Fibroblast of villous mesenchyme (primary cell): Measurements from ENCODE around the gene PDZRN3. TPM values are rescaled to one million over a fixed set of nuclear protein-coding genes. Genes with fewer than 3 reads are reported as not detected.

Experiments used
- DNase-seq: peaks from one replicate; pipeline ENCODE4 v3.0.0-alpha.2; 2010; ENCODE audit warnings: low read depth
- H3K4me3 ChIP-seq: 2 replicates; pipeline ENCODE4 v1.5.1; 2011; ENCODE audit warnings: low read depth, mild to moderate bottlenecking, low read length
- total RNA-seq: library from RNA; depleted of rRNA; stranded (reverse); fragments of >200 nt; gene quantifications from 2 replicates; pipeline ENCODE4 v1.2.3, GENCODE V29; 2012
- TF ChIP-seq, protein P1 (sequence below): IDR thresholded peaks from 2 replicates; pipeline ENCODE4 v1.5.1; 2012; ENCODE audit warnings: low read depth, mild to moderate bottlenecking, low read length; ENCODE audit not compliant: insufficient read depth

PDZRN3 gene
- total RNA-seq, 1 donor = 33.7 TPM

DNA sequence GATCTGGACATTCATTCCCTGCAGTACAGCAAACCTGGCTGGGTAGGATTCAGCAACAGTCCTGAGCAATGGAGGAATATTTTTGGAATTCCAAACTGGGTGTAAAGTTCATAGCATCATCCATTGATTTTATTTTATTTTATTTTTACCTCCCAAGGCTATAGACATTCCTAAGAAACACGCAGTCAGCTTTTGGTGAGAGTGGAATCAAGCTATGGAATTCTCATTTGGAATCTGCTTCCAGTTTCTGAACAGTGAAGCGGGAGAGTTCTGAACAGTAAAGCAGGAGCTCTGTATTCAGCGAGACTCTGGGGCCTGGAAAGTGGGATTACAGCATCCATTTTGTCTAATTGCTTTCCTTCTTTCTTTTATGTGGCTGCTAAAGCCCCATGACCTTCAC, 1.4 kb upstream of the PDZRN3 start:
- H3K4me3 ChIP-seq = no peak overlapping the region
- no peak for DNase-seq
- TF ChIP-seq, protein P1, sequence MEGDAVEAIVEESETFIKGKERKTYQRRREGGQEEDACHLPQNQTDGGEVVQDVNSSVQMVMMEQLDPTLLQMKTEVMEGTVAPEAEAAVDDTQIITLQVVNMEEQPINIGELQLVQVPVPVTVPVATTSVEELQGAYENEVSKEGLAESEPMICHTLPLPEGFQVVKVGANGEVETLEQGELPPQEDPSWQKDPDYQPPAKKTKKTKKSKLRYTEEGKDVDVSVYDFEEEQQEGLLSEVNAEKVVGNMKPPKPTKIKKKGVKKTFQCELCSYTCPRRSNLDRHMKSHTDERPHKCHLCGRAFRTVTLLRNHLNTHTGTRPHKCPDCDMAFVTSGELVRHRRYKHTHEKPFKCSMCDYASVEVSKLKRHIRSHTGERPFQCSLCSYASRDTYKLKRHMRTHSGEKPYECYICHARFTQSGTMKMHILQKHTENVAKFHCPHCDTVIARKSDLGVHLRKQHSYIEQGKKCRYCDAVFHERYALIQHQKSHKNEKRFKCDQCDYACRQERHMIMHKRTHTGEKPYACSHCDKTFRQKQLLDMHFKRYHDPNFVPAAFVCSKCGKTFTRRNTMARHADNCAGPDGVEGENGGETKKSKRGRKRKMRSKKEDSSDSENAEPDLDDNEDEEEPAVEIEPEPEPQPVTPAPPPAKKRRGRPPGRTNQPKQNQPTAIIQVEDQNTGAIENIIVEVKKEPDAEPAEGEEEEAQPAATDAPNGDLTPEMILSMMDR = no peak

DNA sequence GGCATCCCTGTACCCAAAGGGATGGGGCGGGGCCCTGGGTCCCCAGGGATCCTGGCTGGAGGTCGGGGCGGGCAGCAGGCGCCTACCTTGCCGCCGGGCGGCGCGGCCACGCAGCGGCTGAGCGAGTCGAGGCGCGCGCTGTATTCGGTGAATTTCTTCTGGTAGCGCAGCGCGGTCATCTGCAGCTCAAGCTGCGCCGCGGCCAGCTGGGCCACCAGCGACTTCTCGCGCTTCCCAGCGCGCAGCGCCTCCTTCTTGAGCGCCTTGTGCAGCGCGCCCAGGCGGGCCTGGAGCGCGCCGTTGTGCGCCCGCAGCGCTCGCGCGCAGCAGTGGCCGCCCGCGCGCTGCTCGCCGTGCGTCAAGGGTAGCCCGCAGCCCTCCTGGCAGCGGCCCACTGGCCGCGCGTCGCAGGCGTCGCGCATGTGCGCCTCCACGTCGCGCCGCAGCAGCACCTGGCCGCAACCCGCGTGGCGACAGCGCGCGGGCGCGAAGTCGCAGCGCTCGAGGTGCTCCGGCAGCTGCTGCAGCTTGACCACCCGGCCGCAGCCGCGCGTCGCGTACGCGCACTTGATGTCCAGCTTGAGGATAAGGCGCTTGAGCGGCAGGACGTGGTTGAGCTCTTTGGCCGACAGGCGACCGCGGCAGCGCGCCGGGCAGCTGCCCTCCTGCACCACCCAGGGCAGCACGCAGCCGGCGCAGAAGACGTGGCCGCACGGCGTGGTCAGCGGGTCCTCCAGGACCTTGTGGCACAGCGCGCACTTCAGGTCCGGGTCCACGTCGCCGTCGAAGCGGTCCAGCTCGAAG, 522 bp downstream of the PDZRN3 start:
- peak; percentile 59 for DNase-seq
- peak overlapping the region; percentile 63 for H3K4me3 ChIP-seq
- TF ChIP-seq, protein P1 = no peak

DNA sequence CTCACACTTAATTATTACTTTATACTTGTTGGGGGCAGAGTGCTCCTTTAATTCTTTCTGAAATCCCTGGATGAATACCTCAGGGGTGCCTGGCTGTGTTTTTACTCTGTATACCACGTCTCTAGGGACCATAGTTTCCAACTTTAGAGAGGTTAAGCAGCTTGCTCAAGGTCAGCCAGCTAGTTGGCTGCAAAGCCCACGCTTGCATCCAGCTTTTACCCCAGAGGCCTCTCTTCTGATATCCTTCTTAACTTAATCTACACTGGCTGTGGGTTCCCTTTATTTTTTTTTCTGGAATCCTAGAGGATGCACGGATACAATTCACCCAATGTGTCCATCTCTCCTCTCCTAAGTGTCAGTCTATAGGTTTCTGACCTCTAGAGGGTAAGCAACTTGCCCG, 1.4 kb downstream of the PDZRN3 start:
- peak overlapping the region; percentile 63 for H3K4me3 ChIP-seq
- DNase-seq = no peak
- TF ChIP-seq, protein P1 = no peak

DNA sequence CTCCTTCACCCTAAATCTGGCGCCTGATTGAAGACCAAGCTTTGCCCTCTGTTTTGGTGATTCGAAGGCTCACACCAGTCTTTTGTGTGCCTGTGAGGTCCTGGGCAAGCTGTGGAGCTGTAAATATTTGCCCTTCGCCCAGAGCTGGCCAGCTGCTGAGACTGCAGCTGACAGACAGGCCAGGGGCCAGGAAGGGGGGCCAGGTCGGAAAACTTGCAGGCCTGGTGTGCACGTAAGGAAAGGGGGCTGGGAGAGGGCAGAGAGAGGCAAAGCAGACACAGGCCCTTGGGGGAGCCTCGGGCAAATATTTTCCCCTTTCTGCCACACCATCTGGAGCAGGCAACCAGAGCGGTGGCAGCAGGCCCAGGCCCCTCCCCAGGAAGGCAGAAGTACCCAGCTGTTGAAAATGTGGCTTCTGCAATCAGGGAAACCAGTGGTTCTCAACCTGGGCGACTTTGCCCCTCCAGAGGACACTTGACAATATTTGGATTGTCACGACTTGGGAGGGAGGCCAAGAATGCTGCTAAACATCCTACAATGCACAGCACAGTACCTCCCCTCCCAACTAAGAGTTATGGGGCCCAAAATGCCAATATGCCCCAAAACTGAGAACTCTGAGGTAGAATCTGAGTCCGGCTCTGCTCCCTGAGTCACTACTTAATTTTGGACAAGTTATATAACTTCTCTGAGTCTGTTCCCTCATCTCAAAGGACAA, 2.5 kb downstream of the PDZRN3 start:
- DNase-seq = peak; percentile 68
- H3K4me3 ChIP-seq = peak overlapping the region; percentile 63
- TF ChIP-seq, protein P1 = no peak

DNA sequence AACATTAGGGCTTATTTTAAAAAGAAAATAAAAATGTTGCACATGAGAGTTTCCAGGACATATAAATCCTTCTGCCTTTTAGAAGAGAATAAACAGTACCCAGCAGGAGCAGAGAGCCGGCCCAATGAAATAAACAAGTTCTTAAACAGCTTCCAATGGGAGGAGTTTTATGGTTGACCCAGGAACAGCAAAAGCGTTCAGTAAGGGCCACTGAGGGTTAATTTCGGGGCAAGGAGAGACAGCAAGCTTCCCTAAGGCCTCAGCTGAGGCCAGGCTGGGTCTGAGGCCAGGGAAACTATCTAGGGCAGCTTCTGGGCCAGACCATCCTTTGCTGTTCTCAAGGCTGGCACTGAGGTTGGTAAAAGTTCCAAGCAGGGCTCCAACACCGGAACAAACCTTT, 3.4 kb downstream of the PDZRN3 start:
- TF ChIP-seq, protein P1 = no peak
- DNase-seq = peak; percentile 76
- peak overlapping the region; percentile 63 for H3K4me3 ChIP-seq

DNA sequence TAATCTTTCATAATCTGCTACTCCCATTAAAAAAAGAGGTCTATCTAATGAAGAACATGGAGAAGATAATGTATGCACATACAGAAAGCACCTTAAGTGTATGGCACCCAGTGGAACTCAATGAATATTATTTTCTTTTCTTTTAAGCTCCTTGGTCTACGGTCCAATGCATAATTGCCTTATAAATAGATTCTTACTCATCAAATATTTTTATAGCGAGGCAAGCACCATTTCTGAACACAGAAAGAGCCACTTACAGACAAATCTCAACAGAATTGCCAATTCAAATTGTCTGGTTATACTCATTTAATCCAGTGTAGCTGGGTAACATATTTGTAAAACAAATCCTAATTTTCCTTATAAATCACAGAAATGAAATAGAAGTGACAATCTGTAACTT, 6.3 kb downstream of the PDZRN3 start:
- TF ChIP-seq, protein P1 = no peak
- no peak overlapping the region for H3K4me3 ChIP-seq
- DNase-seq = no peak

DNA sequence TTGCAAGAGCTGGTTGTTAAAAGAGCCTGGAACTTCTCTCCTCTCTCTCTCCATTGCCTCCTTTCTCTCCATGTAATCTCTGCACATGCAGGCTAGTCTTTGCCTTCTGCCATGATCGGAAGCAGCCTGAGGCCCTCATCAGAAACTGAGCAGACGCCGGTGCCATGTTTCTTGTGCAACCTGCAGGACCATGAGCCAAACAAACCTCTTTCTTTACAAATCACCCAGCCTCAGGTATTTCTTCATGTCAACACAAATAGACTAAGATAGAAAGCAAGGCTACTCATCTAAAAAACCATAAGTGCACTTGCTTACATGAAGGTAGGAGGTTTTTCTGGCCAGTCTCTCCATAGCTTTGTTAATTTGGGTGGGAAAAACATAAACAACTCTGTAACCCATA, 8.7 kb downstream of the PDZRN3 start:
- no peak for DNase-seq
- TF ChIP-seq, protein P1 = no peak
- H3K4me3 ChIP-seq = no peak overlapping the region
